NCI-H446 (cell line): ENCODE data around the gene DGKB.

ENCODE experiments used
- DNase-seq, 2 experiments: peaks; one replicate each; lab custom pipeline; 2025; lab: John Stamatoyannopoulos, UW

Gene DGKB

GRCh38 chr7:14821757-14822480 lies 80.6 kb downstream of the DGKB start:
- no peak for DNase-seq

GRCh38 chr7:14818871-14819270 lies 83.7 kb downstream of the DGKB start:
- DNase-seq, result no peak

GRCh38 chr7:14817829-14818614 lies 84.5 kb downstream of the DGKB start:
- DNase-seq, result no peak

GRCh38 chr7:14807507-14807906 lies 95.0 kb downstream of the DGKB start:
- no peak for DNase-seq

GRCh38 chr7:14806891-14807290 lies 95.7 kb downstream of the DGKB start:
- DNase-seq, result no peak

GRCh38 chr7:14805105-14805719 lies 97.3 kb downstream of the DGKB start:
- DNase-seq, result no peak

GRCh38 chr7:14800664-14801063 lies 101.9 kb downstream of the DGKB start:
- no peak for DNase-seq

GRCh38 chr7:14793151-14793550 lies 109.4 kb downstream of the DGKB start:
- DNase-seq, result no peak

GRCh38 chr7:14787551-14787950 lies 115.0 kb downstream of the DGKB start:
- no peak for DNase-seq

GRCh38 chr7:14786314-14786895 lies 116.1 kb downstream of the DGKB start:
- DNase-seq, result no peak

- no peak for DNase-seq
Measured at GRCh38 chr7:14777806-14778205, 124.7 kb downstream of the DGKB start.

GRCh38 chr7:14776266-14776665 lies 126.3 kb downstream of the DGKB start:
- DNase-seq, result no peak

- no peak for DNase-seq
Measured at GRCh38 chr7:14773729-14774271, 128.8 kb downstream of the DGKB start.

- peak in 1 of 2 experiments; percentile 30 for DNase-seq
Measured at GRCh38 chr7:14770614-14771013, 131.9 kb downstream of the DGKB start.

GRCh38 chr7:14769261-14769660 lies 133.3 kb downstream of the DGKB start:
- no peak for DNase-seq

GRCh38 chr7:14767716-14768425 lies 134.7 kb downstream of the DGKB start:
- DNase-seq, result no peak

- DNase-seq, result no peak
Measured at GRCh38 chr7:14766747-14767146, 135.8 kb downstream of the DGKB start.

GRCh38 chr7:14765731-14766130 lies 136.8 kb downstream of the DGKB start:
- DNase-seq, result no peak

GRCh38 chr7:14762561-14762960 lies 140.0 kb downstream of the DGKB start:
- DNase-seq, result peak; percentile 45 to 59

GRCh38 chr7:14761510-14762296 lies 140.8 kb downstream of the DGKB start:
- DNase-seq, result peak; percentile 85 to 93
